Subcutaneous abdominal adipose tissue (tissue), 5 donors: Measurements from ENCODE around the gene ALCAM.

Experiments
- H3K27ac ChIP-seq: one replicate; pipeline ENCODE4 v1.7.0; 2013; ENCODE audit warnings: low read depth, mild to moderate bottlenecking, inconsistent platforms, low read length, moderate library complexity
- H3K27me3 ChIP-seq, 5 donors: one replicate each; pipeline ENCODE4 v1.7.0; 2013; ENCODE audit warnings: low read length in 5 of 5, inconsistent platforms in 1 of 5; ENCODE audit not compliant: control insufficient read depth in 5 of 5, insufficient read depth in 4 of 5
- H3K36me3 ChIP-seq, 5 donors: one replicate each; pipeline ENCODE4 v1.7.0; 2013; ENCODE audit warnings: low read length in 5 of 5; ENCODE audit not compliant: control insufficient read depth in 5 of 5, insufficient read depth in 5 of 5
- H3K4me1 ChIP-seq, 5 donors: one replicate each; pipeline ENCODE4 v1.7.0; 2013; ENCODE audit warnings: low read length in 5 of 5, mild to moderate bottlenecking in 3 of 5, moderate library complexity in 1 of 5; ENCODE audit not compliant: control insufficient read depth in 5 of 5, insufficient read depth in 5 of 5
- H3K4me3 ChIP-seq, 5 donors: one replicate each; pipeline ENCODE4 v1.7.0; 2013; ENCODE audit warnings: low read length in 5 of 5, low read depth in 1 of 5
- H3K9ac ChIP-seq, 5 donors: one replicate each; pipeline ENCODE4 v1.7.0; 2013; ENCODE audit warnings: low read length in 5 of 5, mild to moderate bottlenecking in 4 of 5, moderate library complexity in 3 of 5
- H3K9me3 ChIP-seq, 5 donors: one replicate each; pipeline ENCODE4 v1.7.0; 2013; ENCODE audit warnings: low read length in 5 of 5; ENCODE audit not compliant: control insufficient read depth in 5 of 5
- donor health status: healthy.
- donor health status: healthy.
- donor health status: healthy.
- donor health status: healthy.
- donor health status: healthy.

ALCAM gene

GRCh38 chr3:105613120-105613519, 246.4 kb downstream of the ALCAM start:
- H3K4me1 ChIP-seq: no peaks in the 10 kb centered on the region
- no peak overlapping the region for H3K27ac ChIP-seq
- no peaks in the 10 kb centered on the region for H3K27me3 ChIP-seq

DNA sequence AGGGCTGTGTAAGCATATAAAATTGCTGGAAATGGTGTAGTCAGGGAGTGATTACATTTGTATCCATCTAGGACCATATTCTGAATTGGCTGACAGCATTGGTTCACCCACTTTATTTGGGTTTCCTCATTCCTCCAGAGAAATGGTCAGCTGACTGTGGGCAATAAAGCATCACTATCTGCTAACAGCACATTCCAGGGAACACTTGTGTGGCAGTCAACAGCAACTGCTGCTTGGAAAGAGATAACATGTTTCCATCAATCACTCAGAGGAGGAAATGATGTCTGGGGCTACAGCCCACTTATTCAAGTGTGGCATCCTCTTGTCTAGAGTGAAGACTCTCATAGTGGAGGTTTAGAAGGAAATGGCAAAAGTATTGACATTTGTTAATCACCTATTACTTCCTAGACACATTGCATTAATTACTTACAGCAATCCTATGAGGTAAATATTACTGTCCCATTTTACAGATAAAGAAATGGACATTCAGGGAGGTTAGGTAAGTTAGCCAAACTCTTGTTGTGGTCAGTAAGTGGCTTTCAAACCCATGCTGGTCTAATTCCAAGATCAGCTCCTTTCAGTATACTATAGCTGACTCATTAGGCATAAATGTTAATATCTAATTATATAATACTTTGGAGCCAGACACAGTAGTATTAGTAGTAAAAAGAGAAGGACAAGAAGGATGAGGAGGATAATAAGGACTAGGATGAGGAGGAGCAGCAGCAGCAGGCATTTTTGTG, 247.8 kb downstream of the ALCAM start:
- H3K27ac ChIP-seq: no peak overlapping the region
- no peaks in the 10 kb centered on the region for H3K27me3 ChIP-seq
- H3K36me3 ChIP-seq: no peaks in the 10 kb centered on the region
- no peaks in the 10 kb centered on the region for H3K9me3 ChIP-seq
- H3K9ac ChIP-seq: no peak overlapping the region
- H3K4me1 ChIP-seq: no peaks in the 10 kb centered on the region
- H3K4me3 ChIP-seq: no peak overlapping the region

More at GRCh38 chr3:105613120-105613519, 246.4 kb downstream of the ALCAM start:
- no peaks in the 10 kb centered on the region for H3K9me3 ChIP-seq
- no peak overlapping the region for H3K4me3 ChIP-seq
- H3K36me3 ChIP-seq: no peaks in the 10 kb centered on the region
- H3K9ac ChIP-seq: no peak overlapping the region

GRCh38 chr3:105615814-105616213, 249.1 kb downstream of the ALCAM start:
- Histone ChIP-seq H3K27ac (no peak overlapping the region), H3K9ac (no peak overlapping the region), H3K27me3 (no peaks in the 10 kb centered on the region), H3K9me3 (no peaks in the 10 kb centered on the region), H3K4me3 (no peak overlapping the region), H3K36me3 (no peaks in the 10 kb centered on the region), H3K4me1 (no peaks in the 10 kb centered on the region)

DNA sequence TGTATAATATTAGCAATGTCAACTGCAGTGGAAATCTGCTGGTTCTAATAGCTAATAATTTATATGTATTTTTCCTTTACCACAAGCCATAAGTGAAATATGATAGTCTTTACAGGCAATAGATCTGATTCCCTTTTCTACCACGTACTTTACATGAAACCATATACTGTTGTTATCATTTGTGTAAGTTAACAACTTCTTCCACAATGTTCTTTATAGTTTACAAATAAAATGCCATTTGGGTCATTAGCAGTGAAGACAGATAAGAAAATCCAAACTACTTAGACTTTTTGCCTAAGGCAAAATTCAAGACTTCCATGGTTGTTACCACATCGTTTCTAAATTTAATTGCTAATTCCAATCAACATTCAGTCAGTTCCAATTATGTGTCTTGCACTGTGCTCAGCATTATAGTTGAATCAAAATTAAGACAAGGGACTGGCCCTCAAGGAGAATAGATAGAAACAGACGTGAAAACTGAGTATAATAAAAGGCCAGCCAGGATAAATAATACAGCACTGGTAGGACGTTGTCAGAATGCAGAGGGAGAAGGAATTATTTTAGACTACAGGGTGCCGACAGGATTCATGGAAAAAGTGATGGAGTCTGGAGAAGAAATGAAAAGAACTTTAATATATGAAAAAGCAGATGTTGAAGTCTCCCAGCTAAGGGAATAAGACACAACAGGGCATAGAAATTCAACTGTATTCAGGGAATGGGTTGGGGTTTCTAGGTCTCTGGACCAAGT, 249.8 kb downstream of the ALCAM start:
- H3K27ac ChIP-seq: no peak overlapping the region
- H3K4me3 ChIP-seq: no peak overlapping the region
- H3K27me3 ChIP-seq: no peaks in the 10 kb centered on the region
- no peak overlapping the region for H3K9ac ChIP-seq
- H3K9me3 ChIP-seq: no peaks in the 10 kb centered on the region
- H3K4me1 ChIP-seq: no peaks in the 10 kb centered on the region
- no peaks in the 10 kb centered on the region for H3K36me3 ChIP-seq

DNA sequence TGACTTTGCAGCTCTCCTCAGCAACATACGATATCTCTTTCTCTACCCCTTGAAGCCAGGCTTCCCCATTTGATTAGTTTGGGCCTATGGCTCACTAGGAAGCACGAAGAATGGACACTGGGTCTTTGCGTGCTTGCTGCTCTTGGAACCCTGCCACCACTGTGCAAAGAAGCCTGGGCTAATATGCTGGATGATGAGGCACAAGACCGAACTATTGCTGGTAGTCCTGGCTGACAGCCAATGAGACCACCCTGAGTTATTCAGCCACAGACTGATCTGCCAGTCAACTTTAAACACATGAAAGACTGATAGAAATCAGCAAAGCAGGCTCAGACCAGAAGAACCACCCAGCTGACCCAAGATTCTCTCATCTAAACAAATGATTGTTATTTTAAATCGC, 251.8 kb downstream of the ALCAM start:
- no peaks in the 10 kb centered on the region for H3K4me1 ChIP-seq
- no peaks in the 10 kb centered on the region for H3K36me3 ChIP-seq
- no peak overlapping the region for H3K9ac ChIP-seq
- no peak overlapping the region for H3K4me3 ChIP-seq
- no peaks in the 10 kb centered on the region for H3K9me3 ChIP-seq
- H3K27ac ChIP-seq: no peak overlapping the region
- no peaks in the 10 kb centered on the region for H3K27me3 ChIP-seq

DNA sequence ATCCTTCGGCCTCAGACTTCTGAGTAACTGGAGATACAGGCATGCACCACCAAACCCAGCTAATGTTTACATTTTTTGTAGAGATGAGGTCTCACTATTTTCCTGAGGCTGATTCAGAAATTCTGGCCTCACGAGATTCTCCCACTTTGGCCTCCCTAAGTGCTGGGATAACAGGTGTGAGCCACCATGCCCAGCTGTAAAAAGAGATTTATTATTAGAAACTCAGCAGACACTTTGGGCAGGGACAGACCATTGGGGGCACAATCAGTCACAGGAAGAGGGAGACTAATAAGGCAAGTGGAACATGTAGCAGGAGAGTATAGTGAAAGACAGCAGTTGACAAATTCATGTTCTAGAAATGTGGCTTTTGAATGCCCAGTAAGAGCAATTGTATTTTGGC, 252.9 kb downstream of the ALCAM start:
- no peak overlapping the region for H3K9ac ChIP-seq
- H3K4me1 ChIP-seq: no peaks in the 10 kb centered on the region
- H3K27ac ChIP-seq: no peak overlapping the region
- H3K27me3 ChIP-seq: no peaks in the 10 kb centered on the region
- H3K4me3 ChIP-seq: no peak overlapping the region
- H3K36me3 ChIP-seq: no peaks in the 10 kb centered on the region
- no peaks in the 10 kb centered on the region for H3K9me3 ChIP-seq

- no peaks in the 10 kb centered on the region for H3K27me3 ChIP-seq
- H3K4me3 ChIP-seq: no peak overlapping the region
- H3K27ac ChIP-seq: no peak overlapping the region
- no peaks in the 10 kb centered on the region for H3K9me3 ChIP-seq
- no peak overlapping the region for H3K9ac ChIP-seq
- no peaks in the 10 kb centered on the region for H3K36me3 ChIP-seq
- no peaks in the 10 kb centered on the region for H3K4me1 ChIP-seq
These were observed 253.5 kb downstream of the ALCAM start for GRCh38 chr3:105620236-105620635.

DNA sequence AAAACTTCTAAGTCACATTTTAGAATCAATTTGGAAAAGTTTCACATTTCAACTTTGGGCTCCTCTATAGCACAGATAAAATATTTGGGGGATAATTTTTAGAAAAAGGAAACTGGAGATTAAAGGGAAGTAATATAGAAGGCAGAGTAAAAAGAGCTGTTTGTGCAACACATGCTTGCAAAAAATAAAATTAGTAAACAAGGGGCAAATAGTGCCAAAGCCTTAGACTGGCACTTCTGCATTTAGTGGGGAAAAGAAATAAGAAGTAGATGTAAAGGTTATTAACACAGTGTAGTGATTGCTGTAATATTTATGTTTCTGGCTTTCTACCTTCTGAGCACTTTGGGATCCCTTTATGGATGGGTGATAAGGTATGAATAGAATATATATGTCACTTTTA, 255.5 kb downstream of the ALCAM start:
- Histone ChIP-seq H3K27me3 (no peaks in the 10 kb centered on the region), H3K4me3 (no peak overlapping the region), H3K4me1 (no peaks in the 10 kb centered on the region), H3K27ac (no peak overlapping the region), H3K36me3 (no peaks in the 10 kb centered on the region), H3K9ac (no peak overlapping the region), H3K9me3 (no peaks in the 10 kb centered on the region)
